Liver (tissue), 3 donors: ENCODE measurements around the gene ZW10.

Experiments
- EGR1 ChIP-seq, 2 donors: IDR thresholded peaks; 2 replicates each; pipeline ENCODE4 v1.6.1; 2016 to 2018; ENCODE audit warnings: antibody characterized with exemption in 2 of 2, low read depth in 2 of 2
- GABPA ChIP-seq, 2 donors: IDR thresholded peaks in 1 of 2; conservative IDR thresholded peaks in 1 of 2; 2 replicates each; pipeline ENCODE4 v1.6.1; 2016; ENCODE audit warnings: antibody characterized with exemption in 2 of 2, mild to moderate bottlenecking in 1 of 2, moderate library complexity in 1 of 2
- HNF4G ChIP-seq: IDR thresholded peaks from 2 replicates; pipeline ENCODE4 v1.6.1; 2016; ENCODE audit warnings: antibody characterized with exemption
- JUND ChIP-seq, 2 donors: IDR thresholded peaks; 2 replicates each; pipeline ENCODE4 v1.6.1; 2016; ENCODE audit warnings: antibody characterized with exemption in 2 of 2
- RAD21 ChIP-seq, 2 donors: IDR thresholded peaks; 2 replicates each; pipeline ENCODE4 v1.6.1; 2016; ENCODE audit warnings: antibody characterized with exemption in 2 of 2, mild to moderate bottlenecking in 2 of 2
- RXRA ChIP-seq, 2 donors: IDR thresholded peaks; 2 replicates each; pipeline ENCODE4 v1.6.1; 2017 to 2018; ENCODE audit warnings: antibody characterized with exemption in 2 of 2, mild to moderate bottlenecking in 1 of 2
- SP1 ChIP-seq: IDR thresholded peaks from 2 replicates; pipeline ENCODE4 v1.6.1; 2018; ENCODE audit warnings: antibody characterized with exemption, mild to moderate bottlenecking
- TAF1 ChIP-seq: conservative IDR thresholded peaks from 2 replicates; pipeline ENCODE4 v1.6.1; 2016; ENCODE audit warnings: antibody characterized with exemption, mild to moderate bottlenecking
- YY1 ChIP-seq: IDR thresholded peaks from 2 replicates; pipeline ENCODE4 v1.6.1; 2016; ENCODE audit warnings: antibody characterized with exemption, mild to moderate bottlenecking
- TF ChIP-seq, protein P1 (sequence below): fragments of 150-350 bp; IDR thresholded peaks from 2 replicates; pipeline ENCODE4 v1.5.1; 2017; ENCODE audit warnings: improper control_type of control experiment, low read depth, low read length; ENCODE audit not compliant: missing input control
- TF ChIP-seq, protein P2 (sequence below): IDR thresholded peaks from 2 replicates; pipeline ENCODE4 v1.6.1; 2016; ENCODE audit warnings: antibody characterized with exemption
- TF ChIP-seq, protein P3 (sequence below): IDR thresholded peaks from 2 replicates; pipeline ENCODE4 v1.6.1; 2016; ENCODE audit warnings: antibody characterized with exemption
- TF ChIP-seq, protein P4 (sequence below): IDR thresholded peaks from 2 replicates; pipeline ENCODE4 v1.6.1; 2016; ENCODE audit warnings: antibody characterized with exemption
- TF ChIP-seq, protein P5 (sequence below): IDR thresholded peaks from 2 replicates; pipeline ENCODE4 v1.6.1; 2016; ENCODE audit warnings: antibody characterized with exemption, mild to moderate bottlenecking
- donor health status: healthy.
- donor health status: healthy.

DNA sequence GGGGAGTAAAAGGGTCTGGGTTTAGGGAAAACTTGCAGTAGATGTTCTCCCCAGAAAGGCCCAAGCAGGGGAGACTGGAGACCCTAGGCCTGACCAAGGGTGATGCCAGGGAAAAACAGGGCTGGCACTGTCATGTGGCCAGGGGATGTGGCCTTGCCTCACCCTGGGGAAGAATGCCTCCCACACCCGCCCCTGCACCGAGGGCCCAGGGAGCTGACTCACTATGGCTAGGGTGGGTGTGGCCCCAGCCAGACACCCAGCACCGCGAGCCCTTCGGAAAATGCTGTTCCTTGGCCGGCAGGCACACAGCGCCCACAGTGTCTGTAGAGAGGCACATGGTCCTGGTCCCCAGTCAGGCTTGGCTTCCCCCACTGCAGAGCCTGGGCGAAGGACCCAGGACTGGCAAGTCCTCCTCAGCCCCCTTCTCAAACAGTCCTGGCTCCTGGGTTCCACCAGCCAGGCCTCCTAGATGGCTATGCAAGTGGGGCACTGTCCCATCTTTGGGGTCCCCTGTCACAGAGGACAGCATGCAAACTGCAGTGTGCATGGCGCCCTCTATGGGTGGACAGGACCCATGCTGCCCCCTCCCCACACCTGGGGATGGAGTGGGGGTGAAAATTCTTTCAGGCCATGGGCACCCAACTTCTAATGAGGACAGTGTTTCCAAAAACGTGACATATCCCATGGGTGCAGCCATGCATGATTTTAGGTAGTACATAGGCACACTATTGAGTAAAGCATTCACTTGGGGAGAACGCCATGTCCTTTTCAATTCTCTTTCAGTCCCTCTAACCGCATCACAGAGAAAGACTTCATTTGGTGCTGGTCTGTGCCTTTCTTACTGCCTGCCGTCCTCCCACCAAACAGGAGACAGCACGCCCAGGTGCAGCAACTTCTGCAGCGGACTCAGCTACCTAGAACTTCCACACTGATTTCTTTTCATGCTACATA lies 82.6 kb downstream of the ZW10 start:
- TF ChIP-seq, protein P1, sequence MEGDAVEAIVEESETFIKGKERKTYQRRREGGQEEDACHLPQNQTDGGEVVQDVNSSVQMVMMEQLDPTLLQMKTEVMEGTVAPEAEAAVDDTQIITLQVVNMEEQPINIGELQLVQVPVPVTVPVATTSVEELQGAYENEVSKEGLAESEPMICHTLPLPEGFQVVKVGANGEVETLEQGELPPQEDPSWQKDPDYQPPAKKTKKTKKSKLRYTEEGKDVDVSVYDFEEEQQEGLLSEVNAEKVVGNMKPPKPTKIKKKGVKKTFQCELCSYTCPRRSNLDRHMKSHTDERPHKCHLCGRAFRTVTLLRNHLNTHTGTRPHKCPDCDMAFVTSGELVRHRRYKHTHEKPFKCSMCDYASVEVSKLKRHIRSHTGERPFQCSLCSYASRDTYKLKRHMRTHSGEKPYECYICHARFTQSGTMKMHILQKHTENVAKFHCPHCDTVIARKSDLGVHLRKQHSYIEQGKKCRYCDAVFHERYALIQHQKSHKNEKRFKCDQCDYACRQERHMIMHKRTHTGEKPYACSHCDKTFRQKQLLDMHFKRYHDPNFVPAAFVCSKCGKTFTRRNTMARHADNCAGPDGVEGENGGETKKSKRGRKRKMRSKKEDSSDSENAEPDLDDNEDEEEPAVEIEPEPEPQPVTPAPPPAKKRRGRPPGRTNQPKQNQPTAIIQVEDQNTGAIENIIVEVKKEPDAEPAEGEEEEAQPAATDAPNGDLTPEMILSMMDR, result no peak
- TF ChIP-seq, protein P2, sequence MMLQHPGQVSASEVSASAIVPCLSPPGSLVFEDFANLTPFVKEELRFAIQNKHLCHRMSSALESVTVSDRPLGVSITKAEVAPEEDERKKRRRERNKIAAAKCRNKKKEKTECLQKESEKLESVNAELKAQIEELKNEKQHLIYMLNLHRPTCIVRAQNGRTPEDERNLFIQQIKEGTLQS, result no peak
- TF ChIP-seq, protein P3, sequence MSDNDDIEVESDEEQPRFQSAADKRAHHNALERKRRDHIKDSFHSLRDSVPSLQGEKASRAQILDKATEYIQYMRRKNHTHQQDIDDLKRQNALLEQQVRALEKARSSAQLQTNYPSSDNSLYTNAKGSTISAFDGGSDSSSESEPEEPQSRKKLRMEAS, result no peak
- TF ChIP-seq GABPA (IDR thresholded peaks at IDR 0.05 in 1 of 2, conservative IDR thresholded peaks at IDR 0.05 in 1 of 2) (no peak), RAD21 (IDR thresholded peaks at IDR 0.05) (no peak), EGR1 (IDR thresholded peaks at IDR 0.05; ENCODE audit: low read depth in 2 of 2) (no peak), TAF1 (no peak), HNF4G (no peak), YY1 (no peak), JUND (IDR thresholded peaks at IDR 0.05) (no peak), SP1 (no peak), RXRA (IDR thresholded peaks at IDR 0.05) (no peak)
- TF ChIP-seq, protein P4, sequence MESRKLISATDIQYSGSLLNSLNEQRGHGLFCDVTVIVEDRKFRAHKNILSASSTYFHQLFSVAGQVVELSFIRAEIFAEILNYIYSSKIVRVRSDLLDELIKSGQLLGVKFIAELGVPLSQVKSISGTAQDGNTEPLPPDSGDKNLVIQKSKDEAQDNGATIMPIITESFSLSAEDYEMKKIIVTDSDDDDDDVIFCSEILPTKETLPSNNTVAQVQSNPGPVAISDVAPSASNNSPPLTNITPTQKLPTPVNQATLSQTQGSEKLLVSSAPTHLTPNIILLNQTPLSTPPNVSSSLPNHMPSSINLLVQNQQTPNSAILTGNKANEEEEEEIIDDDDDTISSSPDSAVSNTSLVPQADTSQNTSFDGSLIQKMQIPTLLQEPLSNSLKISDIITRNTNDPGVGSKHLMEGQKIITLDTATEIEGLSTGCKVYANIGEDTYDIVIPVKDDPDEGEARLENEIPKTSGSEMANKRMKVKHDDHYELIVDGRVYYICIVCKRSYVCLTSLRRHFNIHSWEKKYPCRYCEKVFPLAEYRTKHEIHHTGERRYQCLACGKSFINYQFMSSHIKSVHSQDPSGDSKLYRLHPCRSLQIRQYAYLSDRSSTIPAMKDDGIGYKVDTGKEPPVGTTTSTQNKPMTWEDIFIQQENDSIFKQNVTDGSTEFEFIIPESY, result no peak
- TF ChIP-seq, protein P5, sequence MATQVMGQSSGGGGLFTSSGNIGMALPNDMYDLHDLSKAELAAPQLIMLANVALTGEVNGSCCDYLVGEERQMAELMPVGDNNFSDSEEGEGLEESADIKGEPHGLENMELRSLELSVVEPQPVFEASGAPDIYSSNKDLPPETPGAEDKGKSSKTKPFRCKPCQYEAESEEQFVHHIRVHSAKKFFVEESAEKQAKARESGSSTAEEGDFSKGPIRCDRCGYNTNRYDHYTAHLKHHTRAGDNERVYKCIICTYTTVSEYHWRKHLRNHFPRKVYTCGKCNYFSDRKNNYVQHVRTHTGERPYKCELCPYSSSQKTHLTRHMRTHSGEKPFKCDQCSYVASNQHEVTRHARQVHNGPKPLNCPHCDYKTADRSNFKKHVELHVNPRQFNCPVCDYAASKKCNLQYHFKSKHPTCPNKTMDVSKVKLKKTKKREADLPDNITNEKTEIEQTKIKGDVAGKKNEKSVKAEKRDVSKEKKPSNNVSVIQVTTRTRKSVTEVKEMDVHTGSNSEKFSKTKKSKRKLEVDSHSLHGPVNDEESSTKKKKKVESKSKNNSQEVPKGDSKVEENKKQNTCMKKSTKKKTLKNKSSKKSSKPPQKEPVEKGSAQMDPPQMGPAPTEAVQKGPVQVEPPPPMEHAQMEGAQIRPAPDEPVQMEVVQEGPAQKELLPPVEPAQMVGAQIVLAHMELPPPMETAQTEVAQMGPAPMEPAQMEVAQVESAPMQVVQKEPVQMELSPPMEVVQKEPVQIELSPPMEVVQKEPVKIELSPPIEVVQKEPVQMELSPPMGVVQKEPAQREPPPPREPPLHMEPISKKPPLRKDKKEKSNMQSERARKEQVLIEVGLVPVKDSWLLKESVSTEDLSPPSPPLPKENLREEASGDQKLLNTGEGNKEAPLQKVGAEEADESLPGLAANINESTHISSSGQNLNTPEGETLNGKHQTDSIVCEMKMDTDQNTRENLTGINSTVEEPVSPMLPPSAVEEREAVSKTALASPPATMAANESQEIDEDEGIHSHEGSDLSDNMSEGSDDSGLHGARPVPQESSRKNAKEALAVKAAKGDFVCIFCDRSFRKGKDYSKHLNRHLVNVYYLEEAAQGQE, result no peak
